Thyroid gland (tissue), 4 donors: Measurements from ENCODE around the gene CTSL.

Experiments
- CTCF ChIP-seq, 6 experiments: fragments of 200-600 bp in 3 of 6; fragments of 450-650 bp in 3 of 6; sonication (generic) in 3 of 6; IDR thresholded peaks; one replicate each; pipeline ENCODE4 v1.5.1; 2016 to 2019; ENCODE audit warnings: antibody characterized with exemption in 6 of 6, mild to moderate bottlenecking in 2 of 6, inconsistent platforms in 1 of 6, moderate library complexity in 1 of 6
- POLR2A ChIP-seq, 2 donors: fragments of 450-650 bp; IDR thresholded peaks; one replicate each; pipeline ENCODE4 v1.6.1; 2017; ENCODE audit warnings: antibody characterized with exemption in 2 of 2, mild to moderate bottlenecking in 2 of 2, moderate library complexity in 1 of 2

GRCh38 chr9:87682618-87683017, 43.3 kb upstream of the CTSL start:
- TF ChIP-seq CTCF (IDR thresholded peaks at IDR 0.05) (no peak), POLR2A (IDR thresholded peaks at IDR 0.05) (no peak)
